ENCODE data around the gene SGSM1.

Gene SGSM1

GRCh38 chr22:24775769-24776492 is 30.1 kb upstream of the SGSM1 start:
- peak in 1 of 2 experiments; percentile 70 for DNase-seq (ENCODE audit: low read depth in 1 of 2, low spot score in 1 of 2)
- in situ Hi-C loops (cut with HindIII; ENCODE audit: low pct_unique_long_range_greater_than_20kb, low sequenced_read_pairs) = no loop called here
- TF ChIP-seq JUND (IDR thresholded peaks at IDR 0.05; ENCODE audit: low read depth) = no peak

GRCh38 chr22:24776525-24776924 is 29.5 kb upstream of the SGSM1 start:
- in situ Hi-C loops (cut with HindIII; ENCODE audit: low pct_unique_long_range_greater_than_20kb, low sequenced_read_pairs) = no loop called here
- DNase-seq (ENCODE audit: low read depth in 1 of 2, low spot score in 1 of 2) = no peak
- no peak for TF ChIP-seq JUND (IDR thresholded peaks at IDR 0.05; ENCODE audit: low read depth)

GRCh38 chr22:24789516-24789915 is 16.5 kb upstream of the SGSM1 start:
- no peak for DNase-seq (ENCODE audit: low read depth in 1 of 2, low spot score in 1 of 2)
- TF ChIP-seq JUND (IDR thresholded peaks at IDR 0.05; ENCODE audit: low read depth) = no peak
- in situ Hi-C loops (cut with HindIII; ENCODE audit: low pct_unique_long_range_greater_than_20kb, low sequenced_read_pairs) = no loop called here

GRCh38 chr22:24791362-24791761 is 14.6 kb upstream of the SGSM1 start:
- DNase-seq (ENCODE audit: low read depth in 1 of 2, low spot score in 1 of 2) = no peak
- no peak for TF ChIP-seq JUND (IDR thresholded peaks at IDR 0.05; ENCODE audit: low read depth)
- in situ Hi-C loops (cut with HindIII; ENCODE audit: low pct_unique_long_range_greater_than_20kb, low sequenced_read_pairs) = no loop called here

GRCh38 chr22:24796056-24796455 is 10.0 kb upstream of the SGSM1 start:
- DNase-seq (ENCODE audit: low read depth in 1 of 2, low spot score in 1 of 2) = no peak
- no peak for TF ChIP-seq JUND (IDR thresholded peaks at IDR 0.05; ENCODE audit: low read depth)
- in situ Hi-C loops (cut with HindIII; ENCODE audit: low pct_unique_long_range_greater_than_20kb, low sequenced_read_pairs) = no loop called here

- no peak for TF ChIP-seq JUND (IDR thresholded peaks at IDR 0.05; ENCODE audit: low read depth)
- DNase-seq (ENCODE audit: low read depth in 1 of 2, low spot score in 1 of 2) = no peak
- in situ Hi-C loops (cut with HindIII; ENCODE audit: low pct_unique_long_range_greater_than_20kb, low sequenced_read_pairs) = no loop called here
Observed at GRCh38 chr22:24796860-24797259, 9.2 kb upstream of the SGSM1 start.

DNA sequence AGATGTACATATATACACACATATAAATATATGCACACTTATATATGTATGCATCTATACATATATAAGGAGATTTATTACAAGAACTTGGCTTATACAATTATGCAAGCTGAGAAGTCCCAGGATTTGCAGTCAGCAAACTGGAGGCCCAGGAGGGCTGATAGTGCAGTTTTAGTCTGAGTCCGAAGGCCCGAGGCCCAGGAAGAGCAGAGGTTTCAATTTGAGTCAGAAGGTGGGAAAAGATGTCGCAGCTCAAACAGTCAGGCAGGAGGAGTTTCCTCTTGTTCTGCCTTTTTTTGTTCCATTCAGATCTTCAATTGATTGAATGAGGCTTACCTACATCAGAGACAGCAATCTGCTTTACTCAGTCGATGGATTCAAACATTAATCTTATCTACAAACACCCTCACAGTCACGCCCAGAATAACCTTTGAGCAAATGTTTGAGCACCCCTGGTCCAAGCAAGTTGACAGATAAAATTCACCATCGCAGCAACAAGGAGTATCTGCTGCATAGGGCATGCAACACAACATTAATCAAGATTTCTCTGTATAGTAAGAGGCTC is 4.0 kb upstream of the SGSM1 start:
- TF ChIP-seq JUND (IDR thresholded peaks at IDR 0.05; ENCODE audit: low read depth) = no peak
- in situ Hi-C loops (cut with HindIII; ENCODE audit: low pct_unique_long_range_greater_than_20kb, low sequenced_read_pairs) = no loop called here
- DNase-seq (ENCODE audit: low read depth in 1 of 2, low spot score in 1 of 2) = no peak

DNA sequence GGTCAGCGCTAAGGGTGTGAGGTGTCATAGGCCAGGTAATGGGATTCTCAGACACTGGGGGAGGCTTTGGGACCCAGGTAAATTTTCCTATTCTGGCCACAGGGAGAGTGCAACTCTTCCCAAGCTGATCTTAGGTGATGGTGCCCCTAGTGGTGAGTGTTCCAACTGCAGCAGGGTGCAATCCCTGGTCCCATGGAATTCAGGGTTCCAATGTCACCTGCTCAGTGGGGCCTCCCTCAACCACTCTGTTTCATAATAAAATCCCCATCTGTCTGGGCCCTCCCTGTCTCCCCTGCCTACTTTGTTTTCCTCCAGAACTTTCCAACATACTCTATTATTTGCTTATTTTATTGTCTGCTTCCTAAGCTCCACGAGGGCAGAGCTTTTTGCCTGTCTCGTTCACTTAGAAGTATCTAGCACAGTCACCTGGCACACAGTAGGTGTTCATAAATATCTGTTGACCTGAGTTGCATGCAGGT is 2.9 kb upstream of the SGSM1 start:
- no peak for TF ChIP-seq JUND (IDR thresholded peaks at IDR 0.05; ENCODE audit: low read depth)
- in situ Hi-C loops (cut with HindIII; ENCODE audit: low pct_unique_long_range_greater_than_20kb, low sequenced_read_pairs) = no loop called here
- DNase-seq (ENCODE audit: low read depth in 1 of 2, low spot score in 1 of 2) = peak; percentile 53 to 68

GRCh38 chr22:24806663-24807001 is 621 bp downstream of the SGSM1 start:
- in situ Hi-C loops (cut with HindIII; ENCODE audit: low pct_unique_long_range_greater_than_20kb, low sequenced_read_pairs) = no loop called here

GRCh38 chr22:24807284-24807950 is 1.4 kb downstream of the SGSM1 start:
- TF ChIP-seq JUND (IDR thresholded peaks at IDR 0.05; ENCODE audit: low read depth) = no peak
- in situ Hi-C loops (cut with HindIII; ENCODE audit: low pct_unique_long_range_greater_than_20kb, low sequenced_read_pairs) = no loop called here
- peak in 1 of 2 experiments; percentile 11 for DNase-seq (ENCODE audit: low read depth in 1 of 2, low spot score in 1 of 2)

More at GRCh38 chr22:24806663-24807001, 621 bp downstream of the SGSM1 start:
- DNase-seq (ENCODE audit: low read depth in 1 of 2, low spot score in 1 of 2) = no peak
- no peak for TF ChIP-seq JUND (IDR thresholded peaks at IDR 0.05; ENCODE audit: low read depth)

DNA sequence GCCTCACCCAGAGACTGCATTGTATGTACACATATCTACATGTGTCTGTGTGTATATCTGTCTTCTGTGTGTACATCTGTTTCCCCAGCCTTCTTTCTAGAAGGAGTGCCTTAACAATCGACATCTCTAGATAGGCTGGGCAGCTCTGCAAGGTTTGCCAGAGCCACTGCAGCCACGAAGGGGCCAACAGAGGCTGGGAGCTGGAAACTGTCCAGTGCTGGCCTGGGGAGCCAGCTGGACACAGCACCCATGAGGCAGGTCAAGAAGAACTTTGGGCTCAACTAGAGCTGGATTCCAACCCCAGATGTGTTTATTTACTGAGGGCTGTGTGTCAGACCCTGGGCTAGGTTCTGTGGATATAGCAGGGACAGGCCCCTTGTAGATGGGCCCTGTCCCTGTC is 3.3 kb downstream of the SGSM1 start:
- in situ Hi-C loops (cut with HindIII; ENCODE audit: low pct_unique_long_range_greater_than_20kb, low sequenced_read_pairs) = no loop called here
- DNase-seq (ENCODE audit: low read depth in 1 of 2, low spot score in 1 of 2) = no peak
- TF ChIP-seq JUND (IDR thresholded peaks at IDR 0.05; ENCODE audit: low read depth) = no peak

DNA sequence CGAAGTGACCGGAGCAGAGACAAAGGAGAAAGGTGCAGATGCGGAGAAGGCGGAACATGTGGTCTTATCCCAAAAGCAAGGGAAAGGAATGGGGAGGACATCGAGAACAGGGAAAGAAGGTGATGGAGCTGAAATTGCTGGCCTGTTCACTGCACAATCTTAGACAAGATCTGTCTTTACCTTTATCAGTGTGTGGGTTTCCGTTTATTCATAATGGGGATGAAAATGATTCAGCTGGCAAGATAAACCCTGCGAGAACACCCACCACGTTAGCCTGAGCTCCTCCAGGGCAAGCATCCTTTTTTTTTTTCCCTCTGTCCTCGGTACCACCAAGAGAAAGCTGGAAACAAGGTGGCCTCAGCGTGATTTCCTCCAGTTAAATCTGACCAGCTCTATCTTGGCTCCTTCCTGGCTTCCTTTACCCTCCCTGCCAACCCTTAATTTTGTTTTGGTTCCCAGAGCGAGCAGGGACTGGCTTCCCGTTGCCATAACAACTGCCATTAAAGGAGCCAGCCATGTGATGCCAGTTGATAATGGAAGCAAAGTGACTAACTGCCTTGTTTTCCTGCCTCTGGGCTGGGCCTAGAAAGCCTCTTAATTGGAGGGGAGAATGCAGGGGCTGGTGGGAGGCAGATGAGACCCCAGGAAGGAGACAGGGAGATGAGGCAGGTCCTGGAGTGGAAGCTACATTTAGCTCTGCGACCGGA is 4.2 kb downstream of the SGSM1 start:
- DNase-seq (ENCODE audit: low read depth in 1 of 2, low spot score in 1 of 2) = no peak
- no peak for TF ChIP-seq JUND (IDR thresholded peaks at IDR 0.05; ENCODE audit: low read depth)
- in situ Hi-C loops (cut with HindIII; ENCODE audit: low pct_unique_long_range_greater_than_20kb, low sequenced_read_pairs) = no loop called here
